Stimulated activated CD8-positive, alpha-beta memory T cell treated with anti-CD3 and anti-CD28 coated beads, Interleukin-12 subunit alpha, Interleukin-12 subunit beta, amount 100 ng/mL, for 1 hour (primary cell): ENCODE measurements around the gene REXO1.
"Not testable (repeated sequence)": the region's sequence is repeated elsewhere in the genome, so short reads cannot be mapped to it uniquely, and the experiment has no call there.

Source experiments
- DNase-seq: peaks from one replicate; pipeline ENCODE4 v3.0.0-alpha.2; 2020; ENCODE audit warnings: low read depth

The REXO1 gene

DNA sequence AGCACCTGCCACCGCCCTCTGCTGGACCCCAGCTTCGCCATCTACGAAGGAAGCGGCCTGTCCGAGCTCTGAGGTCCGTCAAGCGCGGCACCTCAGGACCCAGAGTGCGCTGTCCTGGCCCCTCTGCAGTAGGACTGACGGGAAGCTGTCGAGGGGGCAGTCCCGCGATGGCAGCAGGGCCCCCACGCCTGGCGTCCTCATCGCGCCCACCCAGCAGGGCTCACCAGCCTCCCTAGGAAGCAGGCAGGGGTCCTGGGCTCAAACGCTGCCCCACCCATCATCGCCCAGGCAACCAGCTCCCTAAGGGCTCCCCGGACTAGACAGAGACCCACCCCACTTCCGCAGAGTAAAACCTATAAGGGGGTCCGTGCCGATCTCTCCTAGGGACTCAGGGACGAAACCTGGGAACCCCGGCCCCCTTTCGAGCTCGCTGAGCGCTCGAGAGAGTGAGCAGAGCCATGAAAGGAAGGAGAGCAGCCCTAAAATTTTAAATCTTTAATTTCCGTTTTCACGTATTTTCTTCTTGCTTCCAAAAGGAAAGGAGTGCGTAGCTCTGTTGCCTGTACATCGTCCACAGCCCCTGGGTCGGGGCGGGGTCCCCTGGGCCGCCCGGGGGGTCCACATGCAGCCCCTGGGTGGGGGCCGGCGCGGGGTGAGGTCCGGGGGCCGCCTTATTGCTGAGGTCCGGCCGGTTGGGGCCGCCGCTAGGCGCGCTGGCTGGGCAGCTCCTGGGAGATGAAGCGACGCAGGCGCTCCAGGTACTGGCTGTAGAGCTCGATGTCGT is 28.4 kb upstream of the REXO1 start:
- DNase-seq = not testable (repeated sequence)

- DNase-seq = peak; percentile 74
Observed at GRCh38 chr19:1875646-1876495, 27.6 kb upstream of the REXO1 start.

DNA sequence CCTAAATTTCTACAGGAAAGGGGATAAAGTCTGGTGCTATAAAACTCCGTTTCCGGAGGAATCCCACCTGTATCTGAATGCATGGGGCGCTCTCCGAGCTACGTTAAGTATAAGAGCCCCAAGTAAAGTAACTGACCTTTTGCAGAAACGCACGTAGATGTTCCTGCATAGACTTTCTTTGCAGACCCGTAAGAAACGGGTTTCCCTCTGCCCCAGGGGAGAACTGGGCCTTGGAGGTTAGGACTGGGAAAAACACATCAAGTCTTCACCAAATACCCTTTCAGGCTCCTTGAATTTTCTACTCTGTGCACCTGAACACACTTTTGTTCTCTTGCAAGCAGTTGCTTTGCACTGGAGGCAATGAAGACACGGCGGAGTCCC is 27.0 kb upstream of the REXO1 start:
- not testable (repeated sequence) for DNase-seq

- no peak for DNase-seq
Observed at GRCh38 chr19:1874554-1875185, 26.4 kb upstream of the REXO1 start.

DNA sequence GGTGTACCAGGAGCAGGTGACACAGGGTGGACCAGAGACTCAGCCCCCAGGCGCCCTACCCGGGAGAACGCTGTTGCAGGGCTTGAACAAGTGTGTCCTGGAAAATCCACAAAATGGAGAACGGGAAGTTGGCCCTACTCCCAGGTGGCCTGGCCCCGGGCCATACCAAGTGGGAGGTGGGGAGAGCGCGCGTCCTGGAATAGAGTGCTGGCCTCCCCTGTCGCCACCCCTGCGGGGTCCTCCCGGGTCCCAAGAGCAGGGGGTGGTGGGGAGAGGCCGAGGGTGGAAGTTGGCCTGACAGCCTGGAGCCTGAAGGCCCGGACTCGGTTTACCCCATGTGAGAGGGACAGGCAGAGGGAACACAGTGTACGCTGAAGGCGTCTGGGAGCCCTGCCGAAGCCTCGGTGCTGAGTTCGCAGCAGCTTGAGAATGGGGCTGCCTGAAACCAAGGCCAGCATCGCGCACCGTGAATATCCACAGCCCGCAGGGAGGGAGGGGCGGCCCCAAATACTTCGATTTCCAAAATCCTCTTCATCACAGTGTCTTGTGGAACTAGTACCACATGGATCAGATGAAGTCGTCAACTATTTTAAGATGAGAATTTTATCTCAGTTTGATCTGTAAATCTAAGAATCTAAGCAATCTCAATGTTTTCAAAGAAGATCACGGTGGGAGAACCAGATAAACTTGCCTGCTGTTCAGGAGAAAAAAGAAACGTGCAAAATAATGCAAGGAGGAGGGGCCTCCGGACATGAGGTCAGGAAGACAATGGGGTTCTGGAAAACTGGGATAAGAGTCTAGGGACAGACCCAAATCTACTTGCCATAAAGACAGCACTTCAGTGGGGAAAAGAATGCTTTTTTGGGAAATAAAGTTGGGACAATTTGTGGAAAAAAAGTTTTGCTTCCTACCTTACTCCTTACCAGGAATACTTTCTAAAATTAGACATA is 25.5 kb upstream of the REXO1 start:
- DNase-seq = no peak

GRCh38 chr19:1872807-1873523 is 24.7 kb upstream of the REXO1 start:
- no peak for DNase-seq

DNA sequence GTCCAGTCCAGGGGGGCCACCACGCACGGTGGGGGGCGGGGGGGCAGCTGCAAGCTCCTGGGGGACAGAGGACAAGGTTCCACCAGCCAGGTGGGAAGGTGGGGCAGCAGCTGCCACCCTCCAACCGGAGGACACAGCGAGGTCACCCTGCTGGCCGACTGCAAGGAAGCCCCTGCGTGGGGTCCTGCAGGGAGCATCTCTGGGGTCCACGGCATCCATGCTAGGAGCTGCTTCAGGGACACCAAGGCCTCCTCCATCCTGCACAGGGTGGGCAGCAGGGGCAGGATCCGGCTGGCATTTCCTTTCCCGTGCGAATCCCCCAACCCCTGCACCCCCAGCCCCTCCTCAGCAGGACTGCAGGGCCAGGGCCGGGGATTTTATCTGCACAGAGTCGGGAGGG is 23.3 kb upstream of the REXO1 start:
- no peak for DNase-seq

DNA sequence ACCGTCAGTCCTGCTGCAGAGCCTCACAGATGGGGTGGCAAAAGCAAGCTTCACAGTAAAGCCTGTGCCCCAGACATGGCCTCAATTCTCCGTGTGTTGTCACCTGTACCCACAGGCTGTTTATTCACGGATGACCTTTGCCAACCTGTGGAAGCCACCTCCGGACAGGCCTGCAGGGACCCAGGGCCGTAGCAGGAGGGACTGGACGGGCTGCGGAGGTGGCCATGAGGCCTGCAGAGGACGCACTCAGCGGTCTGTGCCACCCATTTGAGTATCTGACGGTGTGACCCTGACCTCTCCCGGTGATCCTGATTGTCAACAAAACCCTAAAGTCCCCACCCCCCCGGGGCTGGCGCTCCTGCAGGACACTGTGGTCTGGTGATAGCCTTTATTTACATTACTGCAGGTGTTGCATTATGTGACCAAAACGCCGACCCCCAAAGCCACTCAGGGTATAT is 22.9 kb upstream of the REXO1 start:
- DNase-seq = no peak

DNA sequence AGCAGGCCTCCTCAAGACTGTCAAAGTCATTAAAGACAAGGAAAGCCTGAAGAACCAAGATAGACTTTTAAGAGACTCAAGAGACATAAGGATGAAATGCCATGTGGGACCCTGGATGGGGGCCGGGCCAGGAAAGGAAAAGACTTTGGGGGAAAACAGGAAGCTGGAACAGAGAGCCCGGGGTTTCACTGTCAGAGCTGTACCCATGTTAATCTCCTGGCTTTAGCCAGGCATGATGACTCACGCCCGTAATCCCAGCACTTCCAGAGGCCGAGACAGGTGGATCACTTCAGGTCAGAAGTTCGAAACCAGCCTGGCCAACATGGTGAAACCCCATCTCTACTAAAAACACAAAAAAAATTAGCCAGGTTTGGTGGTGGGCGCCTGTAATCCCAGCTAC is 20.7 kb upstream of the REXO1 start:
- no peak for DNase-seq

GRCh38 chr19:1867349-1867724 is 19.1 kb upstream of the REXO1 start:
- DNase-seq = no peak

GRCh38 chr19:1866693-1867348 is 18.5 kb upstream of the REXO1 start:
- no peak for DNase-seq

GRCh38 chr19:1865172-1866010 is 17.1 kb upstream of the REXO1 start:
- DNase-seq = no peak

GRCh38 chr19:1864480-1865171 is 16.3 kb upstream of the REXO1 start:
- DNase-seq = no peak

- peak; percentile 84 for DNase-seq
Observed at GRCh38 chr19:1863638-1864479, 15.6 kb upstream of the REXO1 start.

DNA sequence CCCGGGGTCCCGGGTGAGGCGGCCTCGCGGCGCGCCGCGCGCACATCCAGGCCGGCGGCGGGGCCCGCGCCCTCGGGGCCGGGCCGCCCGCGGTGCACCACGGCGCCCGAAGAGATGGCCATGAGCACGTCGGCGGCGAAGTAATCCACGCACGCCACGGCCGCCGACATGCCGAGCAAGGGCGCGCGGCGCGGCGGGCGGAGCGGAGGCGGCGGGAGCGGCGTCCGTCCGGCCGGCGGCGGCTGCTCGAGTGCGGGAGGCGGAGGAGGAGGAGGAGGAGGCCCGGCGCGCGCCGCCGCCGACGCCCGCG is 15.0 kb upstream of the REXO1 start, which contains the start of gene KLF16:
Gene KLF16 (minus strand): TSS at position 252 of the 310 bp plus-strand sequence. CDS start 82 bp downstream, at position 170.
- DNase-seq = no peak

- DNase-seq = no peak
Observed at GRCh38 chr19:1862424-1863327, 14.4 kb upstream of the REXO1 start.

GRCh38 chr19:1862068-1862423 is 13.8 kb upstream of the REXO1 start:
- no peak for DNase-seq
